HG03108 (cell line): Measurements from ENCODE around the gene ADORA3.
A peak's percentile ranks its signal among the peaks of the same experiment; 100 is the strongest.

Experiments used
- ATAC-seq: cut with Tn5 transposase; IDR thresholded peaks from one replicate; pipeline ENCODE4 v1.9.1; 2021; ENCODE audit warnings: moderate library complexity; ENCODE audit not compliant: unreplicated experiment

ADORA3 gene

GRCh38 chr1:111476214-111476613, 27.2 kb downstream of the ADORA3 start:
- ATAC-seq = no peak

GRCh38 chr1:111475701-111476100, 27.7 kb downstream of the ADORA3 start:
- no peak for ATAC-seq

- no peak for ATAC-seq
Measured at GRCh38 chr1:111474521-111474920, 28.9 kb downstream of the ADORA3 start.

GRCh38 chr1:111474106-111474505, 29.3 kb downstream of the ADORA3 start:
- no peak for ATAC-seq

- ATAC-seq = no peak
Measured at GRCh38 chr1:111471538-111471937, 31.9 kb downstream of the ADORA3 start.

GRCh38 chr1:111471012-111471411, 32.4 kb downstream of the ADORA3 start:
- ATAC-seq = peak; percentile 57

- no peak for ATAC-seq
Measured at GRCh38 chr1:111470596-111470995, 32.8 kb downstream of the ADORA3 start.

- no peak for ATAC-seq
Measured at GRCh38 chr1:111469539-111469938, 33.9 kb downstream of the ADORA3 start.

GRCh38 chr1:111468717-111469100, 34.7 kb downstream of the ADORA3 start:
- ATAC-seq = no peak

GRCh38 chr1:111467865-111468716, 35.3 kb downstream of the ADORA3 start:
- ATAC-seq = no peak

GRCh38 chr1:111466480-111466879, 37.0 kb downstream of the ADORA3 start:
- no peak for ATAC-seq

- ATAC-seq = no peak
Measured at GRCh38 chr1:111465754-111466153, 37.7 kb downstream of the ADORA3 start.

- ATAC-seq = no peak
Measured at GRCh38 chr1:111463029-111463683, 40.3 kb downstream of the ADORA3 start.

GRCh38 chr1:111462370-111463028, 40.9 kb downstream of the ADORA3 start:
- ATAC-seq = no peak

GRCh38 chr1:111461765-111462164, 41.7 kb downstream of the ADORA3 start:
- no peak for ATAC-seq

- no peak for ATAC-seq
Measured at GRCh38 chr1:111455642-111456031, 47.8 kb downstream of the ADORA3 start.

- no peak for ATAC-seq
Measured at GRCh38 chr1:111454859-111455641, 48.4 kb downstream of the ADORA3 start.

- no peak for ATAC-seq
Measured at GRCh38 chr1:111453706-111454105, 49.7 kb downstream of the ADORA3 start.

GRCh38 chr1:111452581-111452980, 50.9 kb downstream of the ADORA3 start:
- no peak for ATAC-seq

- ATAC-seq = no peak
Measured at GRCh38 chr1:111450185-111450584, 53.2 kb downstream of the ADORA3 start.

GRCh38 chr1:111449703-111450017, 53.8 kb downstream of the ADORA3 start:
- no peak for ATAC-seq
